ENCODE data around the gene RALA.
"Not testable (repeated sequence)": the region's sequence is repeated elsewhere in the genome, so short reads cannot be mapped to it uniquely, and the experiment has no call there.

RALA gene

DNA sequence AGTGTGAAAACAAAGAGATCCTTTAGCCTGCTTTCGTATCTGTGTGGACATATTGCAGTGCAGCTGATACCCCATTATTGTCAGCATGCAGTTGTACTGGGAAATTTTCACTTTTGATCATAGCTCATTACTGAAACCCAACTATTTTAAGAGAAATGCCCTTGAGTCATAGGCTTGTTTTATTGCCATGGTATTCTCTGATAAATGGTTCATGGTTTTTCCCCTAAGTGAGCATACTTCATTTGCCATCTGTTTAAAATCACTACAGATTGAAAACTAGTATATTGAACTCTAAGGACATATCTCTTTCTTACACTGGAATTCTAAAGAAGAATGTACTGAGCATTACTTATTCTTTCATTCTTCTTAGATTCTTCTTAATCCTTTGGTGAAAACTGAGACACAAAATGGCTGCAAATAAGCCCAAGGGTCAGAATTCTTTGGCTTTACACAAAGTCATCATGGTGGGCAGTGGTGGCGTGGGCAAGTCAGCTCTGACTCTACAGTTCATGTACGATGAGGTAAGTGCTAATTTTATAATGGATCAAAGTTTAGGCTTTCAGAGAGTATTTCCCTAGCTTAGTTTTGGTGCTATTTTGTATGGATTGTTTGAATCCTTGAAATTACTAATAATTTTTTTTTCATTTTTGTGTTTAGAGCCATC, 63.0 kb downstream of the RALA start:
- no peak for DNase-seq
- peaks cover 11% of the 10 kb centered on the region for H3K36me3 ChIP-seq

DNA sequence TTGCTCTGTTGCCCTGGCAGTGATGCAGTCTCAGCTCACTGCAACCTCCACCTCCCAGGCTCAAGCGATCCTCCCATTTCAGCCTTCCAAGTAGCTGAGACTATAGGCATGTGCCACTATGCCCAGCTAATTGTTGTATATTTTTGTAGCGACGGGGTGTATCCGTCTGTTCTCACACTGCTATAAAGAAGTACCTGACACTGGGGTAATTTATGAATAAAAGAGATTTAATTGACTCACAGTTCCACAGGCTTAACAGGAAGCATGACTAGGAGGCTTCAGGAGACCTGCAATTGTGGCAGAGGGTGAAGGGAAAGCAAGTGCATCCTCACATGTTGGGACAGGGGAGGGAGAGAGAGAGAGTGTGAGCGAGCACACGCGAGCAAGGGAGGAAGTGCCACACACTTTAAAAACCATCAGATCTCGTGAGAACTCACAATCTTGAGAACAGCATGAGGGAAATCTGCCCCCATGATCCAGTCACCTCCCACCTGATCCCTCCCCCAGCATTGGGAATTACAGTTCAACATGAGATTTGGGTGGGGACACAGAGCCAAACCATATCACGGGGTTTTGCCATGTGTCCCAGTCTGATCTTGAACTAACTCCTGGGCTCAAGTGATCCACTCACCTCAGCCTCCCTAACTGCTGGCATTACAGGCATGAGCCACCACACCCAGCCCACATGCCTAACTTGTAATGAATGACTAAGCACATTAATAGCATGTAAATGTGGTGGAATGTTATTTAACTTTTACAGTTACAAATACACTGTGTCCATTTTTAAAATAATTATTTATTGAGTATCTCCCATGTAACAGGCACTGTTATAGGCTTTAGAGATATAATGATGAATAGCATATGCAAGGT, 65.5 kb downstream of the RALA start:
- peaks cover 25% of the 10 kb centered on the region for H3K36me3 ChIP-seq
- H3K4me1 ChIP-seq = peaks cover 3% of the 10 kb centered on the region; the same call in 1 of the 2 replicates
- H3K9me3 ChIP-seq = no peaks in the 10 kb centered on the region
- no peaks in the 10 kb centered on the region for H3K27me3 ChIP-seq
- no peak overlapping the region for H3K4me3 ChIP-seq (ENCODE audit: low read depth, low read length)
- TF ChIP-seq, protein P1, sequence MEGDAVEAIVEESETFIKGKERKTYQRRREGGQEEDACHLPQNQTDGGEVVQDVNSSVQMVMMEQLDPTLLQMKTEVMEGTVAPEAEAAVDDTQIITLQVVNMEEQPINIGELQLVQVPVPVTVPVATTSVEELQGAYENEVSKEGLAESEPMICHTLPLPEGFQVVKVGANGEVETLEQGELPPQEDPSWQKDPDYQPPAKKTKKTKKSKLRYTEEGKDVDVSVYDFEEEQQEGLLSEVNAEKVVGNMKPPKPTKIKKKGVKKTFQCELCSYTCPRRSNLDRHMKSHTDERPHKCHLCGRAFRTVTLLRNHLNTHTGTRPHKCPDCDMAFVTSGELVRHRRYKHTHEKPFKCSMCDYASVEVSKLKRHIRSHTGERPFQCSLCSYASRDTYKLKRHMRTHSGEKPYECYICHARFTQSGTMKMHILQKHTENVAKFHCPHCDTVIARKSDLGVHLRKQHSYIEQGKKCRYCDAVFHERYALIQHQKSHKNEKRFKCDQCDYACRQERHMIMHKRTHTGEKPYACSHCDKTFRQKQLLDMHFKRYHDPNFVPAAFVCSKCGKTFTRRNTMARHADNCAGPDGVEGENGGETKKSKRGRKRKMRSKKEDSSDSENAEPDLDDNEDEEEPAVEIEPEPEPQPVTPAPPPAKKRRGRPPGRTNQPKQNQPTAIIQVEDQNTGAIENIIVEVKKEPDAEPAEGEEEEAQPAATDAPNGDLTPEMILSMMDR (IDR thresholded peaks at IDR 0.05; ENCODE audit: low read depth, low read length) = no peak
- DNase-seq = no peak

More for the DNA sequence above, 63.0 kb downstream of the RALA start:
- H3K4me3 ChIP-seq (ENCODE audit: low read depth, low read length) = no peak overlapping the region
- TF ChIP-seq, protein P1 (IDR thresholded peaks at IDR 0.05; ENCODE audit: low read depth, low read length) = no peak
- H3K4me1 ChIP-seq = peaks cover 3% of the 10 kb centered on the region; the same call in 1 of the 2 replicates
- H3K27me3 ChIP-seq = no peaks in the 10 kb centered on the region
- H3K9me3 ChIP-seq = no peaks in the 10 kb centered on the region

DNA sequence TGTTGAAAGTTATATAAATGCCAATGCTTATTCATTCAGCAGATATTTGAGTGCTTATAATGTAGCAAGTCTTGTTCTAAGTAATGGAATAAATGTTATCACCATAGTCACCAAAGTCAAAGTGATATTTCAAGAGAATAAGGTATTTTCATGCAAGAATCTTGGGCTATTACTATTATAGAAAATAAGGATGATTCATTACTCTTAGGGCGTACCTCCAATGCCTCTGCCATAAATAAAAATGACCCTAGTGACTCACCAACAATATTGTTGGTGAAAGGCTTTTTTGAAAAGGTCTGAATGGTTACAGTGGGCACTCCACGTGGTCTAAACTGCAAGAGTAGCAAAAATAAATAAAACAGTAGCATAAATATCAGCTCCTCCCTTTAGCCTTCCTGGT, 68.4 kb downstream of the RALA start:
- TF ChIP-seq, protein P1 (IDR thresholded peaks at IDR 0.05; ENCODE audit: low read depth, low read length) = no peak
- Histone ChIP-seq H3K36me3 (peaks cover 38% of the 10 kb centered on the region), H3K4me3 (ENCODE audit: low read depth, low read length) (no peak overlapping the region), H3K27me3 (no peaks in the 10 kb centered on the region), H3K4me1 (no peaks in the 10 kb centered on the region; the same call in 1 of the 2 replicates), H3K9me3 (no peaks in the 10 kb centered on the region)
- no peak for DNase-seq

DNA sequence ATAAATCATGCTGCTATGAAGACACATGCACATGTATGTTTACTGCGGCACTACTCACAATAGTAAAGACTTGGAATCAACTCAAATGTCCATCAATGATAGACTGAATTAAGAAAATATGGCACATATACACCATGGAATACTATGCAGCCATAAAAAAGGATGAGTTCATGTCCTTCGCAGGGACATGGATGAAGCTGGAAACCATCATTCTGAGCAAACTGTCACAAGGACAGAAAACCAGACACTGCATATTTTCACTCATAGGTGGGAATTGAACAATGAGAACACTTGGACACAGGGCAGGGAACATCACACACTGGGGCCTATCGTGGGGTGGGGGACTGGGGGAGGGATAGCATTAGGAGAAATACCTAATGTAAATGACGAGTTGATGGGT, 69.7 kb downstream of the RALA start:
- H3K27me3 ChIP-seq; DNase-seq; H3K4me1 ChIP-seq; H3K4me3 ChIP-seq (ENCODE audit: low read depth, low read length); H3K9me3 ChIP-seq: not testable (repeated sequence)
- H3K36me3 ChIP-seq = peaks cover 46% of the 10 kb centered on the region

DNA sequence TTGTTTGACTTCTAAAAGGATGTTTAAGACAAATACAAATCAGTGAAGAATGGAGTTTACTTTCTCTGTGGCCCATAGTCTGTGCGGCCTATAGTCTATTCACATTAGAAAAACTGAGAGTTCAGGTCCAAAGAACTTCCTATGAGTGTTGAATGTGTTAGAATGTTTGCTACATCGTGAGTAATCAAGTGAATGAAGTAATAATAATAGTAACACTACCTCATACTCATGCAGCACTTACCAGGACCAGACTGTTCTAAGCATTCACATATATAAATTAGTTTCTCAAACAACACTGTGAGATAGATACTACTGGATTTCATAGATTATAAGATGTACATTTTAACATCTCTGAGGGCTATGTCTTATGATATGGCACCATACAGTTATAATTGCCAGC, 70.4 kb downstream of the RALA start:
- Histone ChIP-seq H3K36me3 (peaks cover 51% of the 10 kb centered on the region), H3K9me3 (no peaks in the 10 kb centered on the region)
- no peak for DNase-seq

DNA sequence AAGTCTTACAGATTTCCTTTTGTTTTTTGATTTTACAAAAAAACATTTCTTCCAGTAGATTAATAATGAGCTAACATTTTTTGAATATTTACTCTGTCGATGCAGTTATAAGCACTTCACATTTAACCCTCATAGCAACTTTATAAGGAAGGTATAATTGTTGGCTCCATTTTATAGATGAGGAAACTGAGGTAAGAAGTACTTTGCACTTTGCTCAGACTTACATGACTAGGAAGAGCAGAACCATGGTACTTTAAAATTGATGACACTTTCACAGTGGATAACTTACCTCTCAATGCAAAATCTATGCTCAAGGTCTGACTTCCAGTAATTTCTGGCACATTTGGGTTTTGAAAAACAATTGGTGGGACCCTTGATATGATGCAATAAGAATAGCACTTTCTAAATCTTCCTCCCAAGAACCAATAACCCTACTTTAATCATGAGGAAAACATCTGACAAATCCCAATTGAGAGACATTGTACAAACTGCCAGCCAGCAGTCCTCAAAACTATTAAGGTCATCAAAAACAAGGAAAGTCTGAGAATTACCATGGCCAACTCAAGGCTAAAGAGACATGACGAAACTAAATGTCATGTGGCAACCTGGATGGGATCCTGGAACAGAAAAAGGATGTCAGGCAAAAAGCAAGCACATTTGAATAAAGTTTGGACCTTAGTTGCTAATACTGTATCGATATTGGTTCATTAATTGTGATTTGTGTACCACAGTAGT, 72.6 kb downstream of the RALA start:
- TF ChIP-seq, protein P1 (IDR thresholded peaks at IDR 0.05; ENCODE audit: low read depth, low read length) = no peak
- Histone ChIP-seq H3K9me3 (no peaks in the 10 kb centered on the region), H3K27me3 (no peaks in the 10 kb centered on the region), H3K4me1 (no peaks in the 10 kb centered on the region), H3K36me3 (peaks cover 52% of the 10 kb centered on the region), H3K4me3 (ENCODE audit: low read depth, low read length) (no peak overlapping the region)
- no peak for DNase-seq

More for the DNA sequence above, 70.4 kb downstream of the RALA start:
- TF ChIP-seq, protein P1 (IDR thresholded peaks at IDR 0.05; ENCODE audit: low read depth, low read length) = no peak
- Histone ChIP-seq H3K4me1 (no peaks in the 10 kb centered on the region; the same call in 1 of the 2 replicates), H3K27me3 (no peaks in the 10 kb centered on the region), H3K4me3 (ENCODE audit: low read depth, low read length) (no peak overlapping the region)
